NCI-H446 treated with DMSO at 0.1 percent for 48 hours (cell line): ENCODE measurements around the gene NVL.

Experiments used
- DNase-seq: peaks from one replicate; lab custom pipeline; 2025; lab: John Stamatoyannopoulos, UW

Gene NVL

GRCh38 chr1:224276771-224277487 is 53.0 kb downstream of the NVL start:
- no peak for DNase-seq

GRCh38 chr1:224274970-224275626 is 54.9 kb downstream of the NVL start:
- no peak for DNase-seq

- no peak for DNase-seq
These were observed 56.3 kb downstream of the NVL start for GRCh38 chr1:224273641-224274040.

GRCh38 chr1:224271106-224271505 is 58.9 kb downstream of the NVL start:
- DNase-seq, result no peak

GRCh38 chr1:224267925-224268324 is 62.0 kb downstream of the NVL start:
- DNase-seq, result no peak

GRCh38 chr1:224266915-224267856 is 62.8 kb downstream of the NVL start:
- no peak for DNase-seq

GRCh38 chr1:224266105-224266914 is 63.7 kb downstream of the NVL start:
- no peak for DNase-seq

GRCh38 chr1:224264321-224264720 is 65.7 kb downstream of the NVL start:
- DNase-seq, result no peak

GRCh38 chr1:224262373-224263054 is 67.5 kb downstream of the NVL start:
- DNase-seq, result no peak

- no peak for DNase-seq
These were observed 70.0 kb downstream of the NVL start for GRCh38 chr1:224259986-224260385.

- DNase-seq, result no peak
These were observed 71.6 kb downstream of the NVL start for GRCh38 chr1:224258351-224258750.

- DNase-seq, result no peak
These were observed 73.3 kb downstream of the NVL start for GRCh38 chr1:224256640-224257039.

GRCh38 chr1:224253721-224254120 is 76.3 kb downstream of the NVL start:
- DNase-seq, result no peak

- DNase-seq, result no peak
These were observed 77.5 kb downstream of the NVL start for GRCh38 chr1:224252479-224252878.

GRCh38 chr1:224251741-224252146 is 78.2 kb downstream of the NVL start:
- no peak for DNase-seq

- no peak for DNase-seq
These were observed 84.8 kb downstream of the NVL start for GRCh38 chr1:224245188-224245587.

- no peak for DNase-seq
These were observed 91.2 kb downstream of the NVL start for GRCh38 chr1:224238756-224239155.

- no peak for DNase-seq
These were observed 91.8 kb downstream of the NVL start for GRCh38 chr1:224238212-224238611.

- DNase-seq, result no peak
These were observed 92.7 kb downstream of the NVL start for GRCh38 chr1:224237119-224237881.

- no peak for DNase-seq
These were observed 94.0 kb downstream of the NVL start for GRCh38 chr1:224235813-224236493.
